Liver (tissue), 9 donors: ENCODE measurements around the gene SYNGR4. TPM values are rescaled to one million over a fixed set of nuclear protein-coding genes. Genes with fewer than 3 reads are reported as not detected.
A peak's percentile ranks its signal among the peaks of the same experiment; 100 is the strongest.

Source experiments
- DNase-seq: peaks from one replicate; pipeline ENCODE4 v3.0.0-alpha.2; 2017; ENCODE audit warnings: low spot score
- H3K27ac ChIP-seq, 2 donors: one replicate each; pipeline ENCODE4 v1.7.0; 2013; ENCODE audit warnings: inconsistent platforms in 2 of 2, low read length in 2 of 2, control low read depth in 1 of 2, low read depth in 1 of 2, mild to moderate bottlenecking in 1 of 2
- H3K27me3 ChIP-seq, 4 donors: one replicate each; pipeline versions ENCODE4 v1.6.1 to v1.7.0; 2013; ENCODE audit warnings: low read length in 3 of 4, inconsistent platforms in 1 of 4, mild to moderate bottlenecking in 1 of 4, moderate library complexity in 1 of 4; ENCODE audit not compliant: control insufficient read depth in 4 of 4, insufficient read depth in 4 of 4
- H3K36me3 ChIP-seq, 4 donors: one replicate each; pipeline versions ENCODE4 v1.6.1 to v1.7.0; 2013; ENCODE audit warnings: low read length in 3 of 4, mild to moderate bottlenecking in 3 of 4, low read depth in 1 of 4, moderate library complexity in 1 of 4; ENCODE audit not compliant: control insufficient read depth in 4 of 4, insufficient read depth in 3 of 4
- H3K4me1 ChIP-seq, 4 donors: one replicate each; pipeline versions ENCODE4 v1.6.1 to v1.7.0; 2013; ENCODE audit warnings: low read length in 3 of 4, mild to moderate bottlenecking in 3 of 4, moderate library complexity in 1 of 4; ENCODE audit not compliant: control insufficient read depth in 4 of 4, insufficient read depth in 4 of 4
- H3K4me3 ChIP-seq, 3 donors: one replicate each; pipeline versions ENCODE4 v1.6.1 to v1.7.0; 2013; ENCODE audit warnings: low read length in 3 of 3, control low read depth in 1 of 3, low read depth in 1 of 3, mild to moderate bottlenecking in 1 of 3
- H3K9ac ChIP-seq, 2 donors: one replicate each; pipeline ENCODE4 v1.7.0; 2013; ENCODE audit warnings: low read length in 2 of 2, mild to moderate bottlenecking in 2 of 2, moderate library complexity in 2 of 2, control low read depth in 1 of 2, low read depth in 1 of 2
- H3K9me3 ChIP-seq, 4 donors: one replicate each; pipeline versions ENCODE4 v1.6.1 to v1.7.0; 2013; ENCODE audit warnings: low read length in 3 of 4; ENCODE audit not compliant: control insufficient read depth in 4 of 4
- ATF3 ChIP-seq: IDR thresholded peaks from 2 replicates; pipeline ENCODE4 v1.6.1; 2016; ENCODE audit warnings: antibody characterized with exemption
- CTCF ChIP-seq: fragments of 150-350 bp; IDR thresholded peaks from 2 replicates; pipeline ENCODE4 v1.5.1; 2017; ENCODE audit warnings: improper control_type of control experiment, low read depth, low read length; ENCODE audit not compliant: missing input control
- EGR1 ChIP-seq, 2 donors: IDR thresholded peaks; 2 replicates each; pipeline ENCODE4 v1.6.1; 2016 to 2018; ENCODE audit warnings: antibody characterized with exemption in 2 of 2, low read depth in 2 of 2
- FOXA1 ChIP-seq: IDR thresholded peaks from 2 replicates; pipeline ENCODE4 v1.6.1; 2016; ENCODE audit warnings: antibody characterized with exemption
- FOXA2 ChIP-seq: IDR thresholded peaks from 2 replicates; pipeline ENCODE4 v1.6.1; 2016; ENCODE audit warnings: antibody characterized with exemption
- GABPA ChIP-seq, 2 donors: IDR thresholded peaks in 1 of 2; conservative IDR thresholded peaks in 1 of 2; 2 replicates each; pipeline ENCODE4 v1.6.1; 2016; ENCODE audit warnings: antibody characterized with exemption in 2 of 2, mild to moderate bottlenecking in 1 of 2, moderate library complexity in 1 of 2
- HNF4A ChIP-seq, 2 donors: conservative IDR thresholded peaks; 2 replicates each; pipeline ENCODE4 v1.6.1; 2016; ENCODE audit warnings: antibody characterized with exemption in 2 of 2, mild to moderate bottlenecking in 2 of 2
- HNF4G ChIP-seq: IDR thresholded peaks from 2 replicates; pipeline ENCODE4 v1.6.1; 2016; ENCODE audit warnings: antibody characterized with exemption
- JUND ChIP-seq, 2 donors: IDR thresholded peaks; 2 replicates each; pipeline ENCODE4 v1.6.1; 2016; ENCODE audit warnings: antibody characterized with exemption in 2 of 2
- MAX ChIP-seq: IDR thresholded peaks from 2 replicates; pipeline ENCODE4 v1.6.1; 2016; ENCODE audit warnings: antibody characterized with exemption
- RAD21 ChIP-seq, 2 donors: IDR thresholded peaks; 2 replicates each; pipeline ENCODE4 v1.6.1; 2016; ENCODE audit warnings: antibody characterized with exemption in 2 of 2, mild to moderate bottlenecking in 2 of 2
- REST ChIP-seq: IDR thresholded peaks from 2 replicates; pipeline ENCODE4 v1.6.1; 2016; ENCODE audit warnings: antibody characterized with exemption, mild to moderate bottlenecking
- RXRA ChIP-seq, 2 donors: IDR thresholded peaks; 2 replicates each; pipeline ENCODE4 v1.6.1; 2017 to 2018; ENCODE audit warnings: antibody characterized with exemption in 2 of 2, mild to moderate bottlenecking in 1 of 2
- SP1 ChIP-seq: IDR thresholded peaks from 2 replicates; pipeline ENCODE4 v1.6.1; 2018; ENCODE audit warnings: antibody characterized with exemption, mild to moderate bottlenecking
- TAF1 ChIP-seq: conservative IDR thresholded peaks from 2 replicates; pipeline ENCODE4 v1.6.1; 2016; ENCODE audit warnings: antibody characterized with exemption, mild to moderate bottlenecking
- YY1 ChIP-seq: IDR thresholded peaks from 2 replicates; pipeline ENCODE4 v1.6.1; 2016; ENCODE audit warnings: antibody characterized with exemption, mild to moderate bottlenecking
- WGBS: extraction: QIAGEN DNeasy Blood & Tissue Kit; methylation state at CpG from one replicate; pipeline ENCODE4 v1.1.7; 2013; 5-methylcytosine and 5-hydroxymethylcytosine counted together
- polyA plus RNA-seq, 2 donors: library from polyadenylated mRNA; stranded (reverse) in 1 of 2; unstranded in 1 of 2; fragments of 200-250 nt in 1 of 2; fragments of >200 nt in 1 of 2; fragmentation: Nextera tagmentation in 1 of 2; extraction: Ambion mirVana in 1 of 2; gene quantifications; one replicate each; pipeline versions ENCODE4 v1.2.1 to v1.2.3, GENCODE V29; 2013 to 2015
- total RNA-seq, 2 donors: library from RNA; depleted of rRNA; stranded (reverse); fragments of >200 nt; gene quantifications; one replicate each; pipeline ENCODE4 v1.2.3, GENCODE V29; 2014
- donor health status: healthy.
- donor health status: healthy.
- donor health status: healthy.
- donor health status: healthy.
- donor health status: healthy.

SYNGR4 gene
- total and polyA plus RNA-seq, 4 donors, result 0.09 TPM; not detected in 3

- no peaks in the 10 kb centered on the region for H3K9me3 ChIP-seq
- peaks cover 2 to 28% (median 14%) of the 10 kb centered on the region in 4 donors for H3K4me1 ChIP-seq
- peaks cover 0 to 1% (median 0%) of the 10 kb centered on the region in 4 donors for H3K36me3 ChIP-seq
- H3K4me3 ChIP-seq, result peak overlapping the region in 2 of 3 donors; percentile 28 to 46
- TF ChIP-seq SP1 (no peak), RXRA (IDR thresholded peaks at IDR 0.05) (peak in 1 of 2 donors; percentile 6), EGR1 (IDR thresholded peaks at IDR 0.05; ENCODE audit: low read depth in 2 of 2) (no peak), HNF4A (conservative IDR thresholded peaks at IDR 0.05) (peak in 1 of 2 donors; percentile 39), FOXA2 (no peak), RAD21 (IDR thresholded peaks at IDR 0.05) (peak; percentile 70 to 83), YY1 (no peak), CTCF (peak; percentile 67), REST (no peak), JUND (IDR thresholded peaks at IDR 0.05) (no peak), FOXA1 (no peak), HNF4G (no peak), MAX (no peak)
- peak; percentile 87 for DNase-seq
- no peaks in the 10 kb centered on the region for H3K27me3 ChIP-seq
- peak overlapping the region; percentile 82 to 84 for H3K27ac ChIP-seq
- peak overlapping the region; percentile 36 to 42 for H3K9ac ChIP-seq
- 17% methylated on average over 54 of the region's 54 CpGs for WGBS
Observed at GRCh38 chr19:48333467-48334384, 30.4 kb upstream of the SYNGR4 start.

- no peak overlapping the region for H3K9ac ChIP-seq
- H3K4me3 ChIP-seq, result no peak overlapping the region
- H3K9me3 ChIP-seq, result no peaks in the 10 kb centered on the region
- TF ChIP-seq YY1, result no peak
- no peak for TF ChIP-seq ATF3
- TF ChIP-seq TAF1, result no peak
- no peak for TF ChIP-seq MAX
- TF ChIP-seq SP1, result no peak
- TF ChIP-seq GABPA (IDR thresholded peaks at IDR 0.05 in 1 of 2, conservative IDR thresholded peaks at IDR 0.05 in 1 of 2), result no peak
- no peak for TF ChIP-seq HNF4A (conservative IDR thresholded peaks at IDR 0.05)
- no peak for TF ChIP-seq CTCF
- H3K27ac ChIP-seq, result no peak overlapping the region
- H3K27me3 ChIP-seq, result no peaks in the 10 kb centered on the region
- 94% methylated on average over 14 of the region's 14 CpGs for WGBS
- peaks cover 0 to 8% (median 5%) of the 10 kb centered on the region in 4 donors for H3K36me3 ChIP-seq
- H3K4me1 ChIP-seq, result peaks cover 2 to 10% (median 2%) of the 10 kb centered on the region in 4 donors
- DNase-seq, result no peak
Observed at GRCh38 chr19:48338253-48338755, 25.9 kb upstream of the SYNGR4 start.
